OCI-LY1 (cell line): Measurements from ENCODE around the gene KIF13A.

Experiments
- H2AFZ ChIP-seq: fragments of 200-600 bp; sonication (generic), shearing (Covaris generic); 2 replicates; pipeline ENCODE4 v1.6.0; 2014; ENCODE audit warnings: antibody characterized with exemption, mild to moderate bottlenecking, low read length
- H3F3A ChIP-seq: fragments of 200-600 bp; sonication (generic), shearing (Covaris generic); 2 replicates; pipeline ENCODE4 v1.6.0; 2014; ENCODE audit warnings: mild to moderate bottlenecking, antibody characterized with exemption, low read length, moderate library complexity; ENCODE audit not compliant: insufficient read depth
- H3K27ac ChIP-seq: fragments of 200-600 bp; sonication (generic); 2 replicates; pipeline ENCODE4 v1.5.1; 2014; ENCODE audit warnings: low read length, mixed run types, mild to moderate bottlenecking, low read depth; ENCODE audit not compliant: poor library complexity, severe bottlenecking
- H3K27me3 ChIP-seq: fragments of 200-600 bp; sonication (generic); 2 replicates; pipeline ENCODE4 v1.6.0; 2014; ENCODE audit warnings: antibody characterized with exemption, mild to moderate bottlenecking, low read length, moderate library complexity; ENCODE audit not compliant: insufficient read depth
- H3K36me3 ChIP-seq: fragments of 200-600 bp; sonication (generic); 2 replicates; pipeline ENCODE4 v1.6.1; 2014; ENCODE audit warnings: mild to moderate bottlenecking, antibody characterized with exemption, low read length, moderate library complexity, mixed read lengths; ENCODE audit not compliant: insufficient read depth
- H3K4me1 ChIP-seq: fragments of 200-600 bp; sonication (generic); 2 replicates; pipeline ENCODE4 v1.5.1; 2014; ENCODE audit warnings: mild to moderate bottlenecking, low read length, moderate library complexity; ENCODE audit not compliant: insufficient read depth, severe bottlenecking
- H3K4me2 ChIP-seq: fragments of 200-600 bp; sonication (generic), shearing (Covaris generic); 2 replicates; pipeline ENCODE4 v1.6.1; 2014; ENCODE audit warnings: low read length
- H3K4me3 ChIP-seq: fragments of 200-600 bp; sonication (generic); 2 replicates; pipeline ENCODE4 v1.5.1; 2014; ENCODE audit warnings: low read length, low read depth, mild to moderate bottlenecking, mixed read lengths; ENCODE audit not compliant: poor library complexity, severe bottlenecking
- H3K79me2 ChIP-seq: fragments of 200-600 bp; shearing (Covaris generic); 2 replicates; pipeline ENCODE4 v1.6.1; 2016; ENCODE audit warnings: mixed run types, low read length, mixed read lengths; ENCODE audit not compliant: insufficient read depth
- H3K9ac ChIP-seq: fragments of 200-600 bp; sonication (generic), shearing (Covaris generic); 2 replicates; pipeline ENCODE4 v1.6.1; 2014; ENCODE audit warnings: mild to moderate bottlenecking, low read length, mixed read lengths
- H3K9me2 ChIP-seq: fragments of 200-600 bp; sonication (generic), shearing (Covaris generic); 2 replicates; pipeline ENCODE4 v1.6.1; 2014; ENCODE audit warnings: low read depth, mild to moderate bottlenecking, low read length, mixed read lengths
- H3K9me3 ChIP-seq: fragments of 200-600 bp; shearing (Covaris generic); 2 replicates; pipeline ENCODE4 v1.6.1; 2014; ENCODE audit warnings: low read length, mixed read lengths
- H4K20me1 ChIP-seq: fragments of 200-600 bp; sonication (generic), shearing (Covaris generic); 2 replicates; pipeline ENCODE4 v1.6.0; 2016; ENCODE audit warnings: mild to moderate bottlenecking, low read length; ENCODE audit not compliant: insufficient read depth
- CTCF ChIP-seq: fragments of 200-600 bp; sonication (generic), shearing (Covaris generic); IDR thresholded peaks from 2 replicates; pipeline ENCODE4 v1.5.1; 2017; ENCODE audit warnings: mild to moderate bottlenecking, antibody characterized with exemption, low read length, moderate library complexity, mixed read lengths
- EZH2 ChIP-seq: fragments of 200-600 bp; sonication (generic), shearing (Covaris generic); IDR thresholded peaks from 2 replicates; pipeline ENCODE4 v1.8.0; 2017; ENCODE audit warnings: borderline replicate concordance, mixed run types, mild to moderate bottlenecking, antibody characterized with exemption, low read length, moderate library complexity, mixed read lengths

The KIF13A gene

GRCh38 chr6:17817763-17818162 is 169.7 kb downstream of the KIF13A start:
- H3K79me2 ChIP-seq: no peaks in the 10 kb centered on the region
- TF ChIP-seq EZH2 (no peak), CTCF (no peak)
- H3K27me3 ChIP-seq: no peaks in the 10 kb centered on the region
- H3F3A ChIP-seq: no peaks in the 10 kb centered on the region
- H4K20me1 ChIP-seq: no peaks in the 10 kb centered on the region
- H3K9me3 ChIP-seq: no peaks in the 10 kb centered on the region
- no peak overlapping the region for H3K9ac ChIP-seq
- H3K4me2 ChIP-seq: no peak overlapping the region
- no peak overlapping the region for H2AFZ ChIP-seq
- H3K4me1 ChIP-seq: no peaks in the 10 kb centered on the region
- no peak overlapping the region for H3K27ac ChIP-seq
- H3K36me3 ChIP-seq: no peaks in the 10 kb centered on the region
- no peaks in the 10 kb centered on the region for H3K9me2 ChIP-seq
- no peak overlapping the region for H3K4me3 ChIP-seq

GRCh38 chr6:17816921-17817611 is 170.4 kb downstream of the KIF13A start:
- no peaks in the 10 kb centered on the region for H3K4me1 ChIP-seq
- TF ChIP-seq EZH2: no peak
- no peak overlapping the region for H3K4me3 ChIP-seq
- no peaks in the 10 kb centered on the region for H3F3A ChIP-seq
- H3K27ac ChIP-seq: no peak overlapping the region
- H3K9me3 ChIP-seq: no peaks in the 10 kb centered on the region
- no peaks in the 10 kb centered on the region for H3K9me2 ChIP-seq
- H3K36me3 ChIP-seq: no peaks in the 10 kb centered on the region
- H3K9ac ChIP-seq: no peak overlapping the region
- no peaks in the 10 kb centered on the region for H4K20me1 ChIP-seq
- no peaks in the 10 kb centered on the region for H3K79me2 ChIP-seq
- H3K27me3 ChIP-seq: no peaks in the 10 kb centered on the region
- H3K4me2 ChIP-seq: no peak overlapping the region
- H2AFZ ChIP-seq: no peak overlapping the region

- TF ChIP-seq CTCF (no peak), EZH2 (no peak)
- H3K27ac ChIP-seq: no peak overlapping the region
Observed at GRCh38 chr6:17813542-17813941, 173.9 kb downstream of the KIF13A start.

GRCh38 chr6:17812311-17812710 is 175.1 kb downstream of the KIF13A start:
- no peaks in the 10 kb centered on the region for H3K36me3 ChIP-seq
- H3K9ac ChIP-seq: no peak overlapping the region
- no peaks in the 10 kb centered on the region for H3K27me3 ChIP-seq
- no peaks in the 10 kb centered on the region for H3F3A ChIP-seq
- H3K9me2 ChIP-seq: no peaks in the 10 kb centered on the region
- no peaks in the 10 kb centered on the region for H3K9me3 ChIP-seq
- H3K4me2 ChIP-seq: no peak overlapping the region
- H3K27ac ChIP-seq: no peak overlapping the region
- H3K79me2 ChIP-seq: no peaks in the 10 kb centered on the region
- H3K4me1 ChIP-seq: no peaks in the 10 kb centered on the region
- TF ChIP-seq EZH2 (no peak), CTCF (no peak)
- H2AFZ ChIP-seq: no peak overlapping the region
- H4K20me1 ChIP-seq: no peaks in the 10 kb centered on the region
- H3K4me3 ChIP-seq: no peak overlapping the region

More at GRCh38 chr6:17813542-17813941, 173.9 kb downstream of the KIF13A start:
- Histone ChIP-seq H3K9ac (no peak overlapping the region), H3K4me1 (no peaks in the 10 kb centered on the region), H3K79me2 (no peaks in the 10 kb centered on the region), H3K9me2 (no peaks in the 10 kb centered on the region), H4K20me1 (no peaks in the 10 kb centered on the region), H3K4me2 (no peak overlapping the region), H3K36me3 (no peaks in the 10 kb centered on the region), H3F3A (no peaks in the 10 kb centered on the region), H3K4me3 (no peak overlapping the region), H3K9me3 (no peaks in the 10 kb centered on the region), H2AFZ (no peak overlapping the region), H3K27me3 (no peaks in the 10 kb centered on the region)
